Kidney (tissue), 14 donors: ENCODE results near the gene POLR3K. TPM values are rescaled to one million over a fixed set of nuclear protein-coding genes. Genes with fewer than 3 reads are reported as not detected.

Experiments used
- DNase-seq, 5 donors: peaks; one replicate each; pipeline ENCODE4 v3.0.0-alpha.2; 2013 to 2020
- FAIRE-seq: peaks from 2 replicates; lab custom pipeline; 2012; peaks lifted over from hg19 to GRCh38; lab: Jason Lieb, UNC
- H3K27ac ChIP-seq, 2 donors: one replicate each; pipeline ENCODE4 v1.7.0; 2013; ENCODE audit warnings: low read depth in 2 of 2, low read length in 2 of 2, inconsistent platforms in 1 of 2
- H3K27me3 ChIP-seq: one replicate; pipeline ENCODE4 v1.7.1; 2013; ENCODE audit warnings: low read length, inconsistent platforms; ENCODE audit not compliant: control insufficient read depth, insufficient read depth
- H3K36me3 ChIP-seq, 3 donors: one replicate each; pipeline versions ENCODE4 v1.7.0 to v1.7.1; 2013; ENCODE audit warnings: low read length in 3 of 3, control low read depth in 1 of 3, inconsistent platforms in 1 of 3; ENCODE audit not compliant: insufficient read depth in 3 of 3, control insufficient read depth in 2 of 3
- H3K4me1 ChIP-seq, 3 donors: one replicate each; pipeline versions ENCODE4 v1.7.0 to v1.7.1; 2013; ENCODE audit warnings: low read length in 3 of 3, inconsistent platforms in 1 of 3, low read depth in 1 of 3; ENCODE audit not compliant: control insufficient read depth in 2 of 3, insufficient read depth in 2 of 3
- H3K4me3 ChIP-seq, 3 donors: one replicate each; pipeline versions ENCODE4 v1.7.0 to v1.8.1; 2013; ENCODE audit warnings: low read length in 3 of 3, control low read depth in 1 of 3, inconsistent platforms in 1 of 3
- H3K9ac ChIP-seq, 3 donors: one replicate each; pipeline versions ENCODE4 v1.7.0 to v1.7.1; 2013; ENCODE audit warnings: low read length in 3 of 3, control low read depth in 1 of 3, inconsistent platforms in 1 of 3
- H3K9me3 ChIP-seq, 3 donors: one replicate each; pipeline versions ENCODE4 v1.7.0 to v1.7.1; 2013; ENCODE audit warnings: low read length in 3 of 3, control low read depth in 1 of 3, inconsistent platforms in 1 of 3; ENCODE audit not compliant: control insufficient read depth in 2 of 3, insufficient read depth in 1 of 3
- intact Hi-C: fragments of 100-400 bp; cut with DNase I; formaldehyde crosslinking; loops from one replicate; pipeline ENCODE4 v1.11.1; 2022
- polyA plus RNA-seq: library from polyadenylated mRNA; stranded (reverse); fragments of 350-450 nt; fragmentation: Illumina TruSeq; extraction: RNeasy Lipid Tissue Mini Kit (QIAGEN cat#74804); gene quantifications from one replicate; pipeline ENCODE4 v1.2.3, GENCODE V29; 2014; ENCODE audit warnings: low read depth, low replicate concordance; ENCODE audit not compliant: insufficient read depth
- total RNA-seq: library from RNA; stranded (reverse); fragmentation: NEBNext Ultra II Directional; extraction: Animal tissue kit (Norgen Biotek cat#: 25700); gene quantifications from one replicate; pipeline ENCODE4 v1.2.1, GENCODE V29; 2021
- TF ChIP-seq, protein P1 (sequence below): IDR thresholded peaks from 3 replicates; pipeline ENCODE4 v1.5.1; 2012; ENCODE audit warnings: mild to moderate bottlenecking, moderate library complexity, borderline replicate concordance; ENCODE audit not compliant: insufficient read depth; ENCODE audit errors: extremely low read depth
- donor health status: control.
- donor health status: control.
- donor health status: control.
- donor health status: control.
- donor health status: control.
- donor health status: DM: yes; HTN: yes; CAD: no.
- donor health status: Normal renal cell carcinoma (clear cell type).

The POLR3K gene
- total and polyA plus RNA-seq, 2 donors from 2014 or later, result 8.8 to 18.5 TPM

DNA sequence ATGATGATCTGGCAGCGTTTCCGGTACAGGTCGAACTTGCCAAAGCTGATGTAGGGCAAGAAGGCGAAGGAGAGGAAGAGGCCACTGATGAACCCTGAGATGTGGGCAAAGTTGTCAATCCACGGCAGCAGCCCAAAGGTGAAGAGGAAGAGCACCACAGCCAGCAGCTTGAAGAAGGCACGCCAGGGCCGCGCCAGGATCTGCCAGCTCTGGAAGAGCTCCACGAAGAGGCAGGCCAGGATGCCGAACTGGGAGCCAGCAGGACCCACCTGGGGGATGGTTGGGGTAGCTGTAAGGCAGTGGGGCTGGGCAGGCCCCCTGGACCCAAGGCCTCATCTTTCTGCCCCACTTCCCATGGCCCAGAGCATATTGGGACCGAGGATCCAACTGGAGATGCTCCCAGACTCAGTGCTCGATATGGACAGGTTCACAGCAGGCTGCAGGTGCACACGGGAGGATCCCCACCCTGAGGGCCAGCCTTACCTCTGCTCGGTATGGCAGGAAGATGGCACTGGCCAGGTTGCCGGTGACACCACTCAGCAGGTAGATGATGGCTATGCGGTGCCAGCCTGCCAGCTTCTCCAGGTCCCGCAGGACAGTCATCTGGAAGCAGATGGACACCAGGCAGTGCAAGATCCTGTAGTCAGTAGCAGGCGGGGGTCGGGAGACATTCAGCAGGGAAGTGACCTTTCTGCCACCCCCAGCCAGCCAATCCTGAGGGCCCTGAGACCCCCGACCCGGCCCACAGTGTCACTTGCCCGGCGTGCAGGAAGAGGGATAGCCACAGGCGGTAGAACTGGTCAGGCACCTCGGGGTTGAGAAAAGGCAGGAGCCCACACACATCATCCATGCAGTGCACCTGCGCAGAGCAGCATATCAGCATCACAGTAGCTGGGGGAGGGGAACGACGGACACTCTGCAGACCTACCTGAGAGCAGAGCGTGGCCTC lies 5.4 kb upstream of the POLR3K start:
- intact Hi-C loops, result no loop called here
- peaks cover 0 to 2% (median 0%) of the 10 kb centered on the region in 3 donors for H3K4me1 ChIP-seq
- DNase-seq, result peak in 1 of 5 donors; percentile 32
- no peak overlapping the region for H3K27ac ChIP-seq
- peaks cover 0 to 15% (median 13%) of the 10 kb centered on the region in 3 donors for H3K36me3 ChIP-seq
- no peak for FAIRE-seq
- no peaks in the 10 kb centered on the region for H3K9me3 ChIP-seq
- no peak overlapping the region for H3K9ac ChIP-seq
- TF ChIP-seq, protein P1, sequence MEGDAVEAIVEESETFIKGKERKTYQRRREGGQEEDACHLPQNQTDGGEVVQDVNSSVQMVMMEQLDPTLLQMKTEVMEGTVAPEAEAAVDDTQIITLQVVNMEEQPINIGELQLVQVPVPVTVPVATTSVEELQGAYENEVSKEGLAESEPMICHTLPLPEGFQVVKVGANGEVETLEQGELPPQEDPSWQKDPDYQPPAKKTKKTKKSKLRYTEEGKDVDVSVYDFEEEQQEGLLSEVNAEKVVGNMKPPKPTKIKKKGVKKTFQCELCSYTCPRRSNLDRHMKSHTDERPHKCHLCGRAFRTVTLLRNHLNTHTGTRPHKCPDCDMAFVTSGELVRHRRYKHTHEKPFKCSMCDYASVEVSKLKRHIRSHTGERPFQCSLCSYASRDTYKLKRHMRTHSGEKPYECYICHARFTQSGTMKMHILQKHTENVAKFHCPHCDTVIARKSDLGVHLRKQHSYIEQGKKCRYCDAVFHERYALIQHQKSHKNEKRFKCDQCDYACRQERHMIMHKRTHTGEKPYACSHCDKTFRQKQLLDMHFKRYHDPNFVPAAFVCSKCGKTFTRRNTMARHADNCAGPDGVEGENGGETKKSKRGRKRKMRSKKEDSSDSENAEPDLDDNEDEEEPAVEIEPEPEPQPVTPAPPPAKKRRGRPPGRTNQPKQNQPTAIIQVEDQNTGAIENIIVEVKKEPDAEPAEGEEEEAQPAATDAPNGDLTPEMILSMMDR, result no peak
- no peak overlapping the region for H3K4me3 ChIP-seq
- H3K27me3 ChIP-seq, result no peaks in the 10 kb centered on the region

DNA sequence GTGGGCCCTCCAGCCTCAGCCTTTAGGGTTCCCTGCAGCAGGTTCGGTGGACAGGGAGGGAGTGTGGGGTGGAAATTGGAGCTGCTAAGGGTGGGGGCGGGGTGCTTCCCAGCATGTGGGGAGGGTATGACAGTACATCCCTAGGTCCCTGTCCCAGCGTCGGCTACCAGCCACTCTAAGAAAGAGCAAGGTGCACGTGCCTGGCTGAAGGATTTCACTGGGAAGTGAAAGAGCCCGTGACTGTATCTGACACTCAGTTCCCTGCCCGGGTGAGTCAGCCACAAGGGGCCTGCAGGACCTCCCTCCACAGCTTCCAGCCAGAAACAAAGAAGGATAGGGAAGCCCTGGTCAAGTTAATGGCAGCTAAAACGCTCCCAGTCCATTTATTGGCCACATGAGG lies 4.3 kb upstream of the POLR3K start:
- Histone ChIP-seq H3K4me3 (no peak overlapping the region), H3K4me1 (peaks cover 0 to 3% (median 2%) of the 10 kb centered on the region in 3 donors), H3K27me3 (no peaks in the 10 kb centered on the region), H3K9me3 (no peaks in the 10 kb centered on the region), H3K27ac (no peak overlapping the region), H3K36me3 (peaks cover 0 to 15% (median 13%) of the 10 kb centered on the region in 3 donors), H3K9ac (no peak overlapping the region)
- intact Hi-C loops, result no loop called here
- FAIRE-seq (no peak), DNase-seq (peak in 1 of 5 donors; percentile 26)
- TF ChIP-seq, protein P1, result no peak

DNA sequence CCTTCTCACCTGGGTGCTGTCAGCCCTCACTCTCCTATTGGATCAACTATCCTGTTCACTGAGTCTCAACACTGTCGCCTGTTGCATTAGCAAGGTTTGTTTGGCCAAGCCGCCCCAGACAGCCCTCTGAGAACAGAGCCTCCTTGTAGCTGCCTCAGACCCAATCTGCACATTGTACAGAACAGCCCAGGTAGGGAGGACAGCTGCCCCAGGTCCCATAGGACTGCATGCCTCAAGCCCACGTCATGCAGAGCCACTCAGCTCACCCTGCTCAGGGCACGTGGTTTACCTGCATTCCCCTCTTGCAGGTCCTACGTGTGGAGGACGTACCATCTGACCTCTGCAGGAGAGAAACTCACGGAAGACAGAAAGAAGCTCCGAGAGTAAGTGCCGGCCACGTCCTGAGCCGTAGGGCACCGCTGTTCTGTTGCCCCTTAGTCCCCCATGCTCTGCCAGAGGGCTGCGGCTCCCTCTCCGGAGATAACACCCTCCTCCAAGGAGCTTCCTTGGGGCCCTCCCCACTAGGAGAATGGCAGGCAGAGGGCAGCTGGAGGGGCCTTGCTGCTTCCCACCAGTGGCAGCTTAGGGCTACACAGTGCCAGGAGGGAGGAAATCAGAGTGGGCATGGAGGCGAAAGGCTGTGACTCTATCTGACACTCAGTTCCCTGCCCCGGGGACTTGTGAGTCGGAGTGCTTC lies 3.0 kb upstream of the POLR3K start:
- no peaks in the 10 kb centered on the region for H3K9me3 ChIP-seq
- TF ChIP-seq, protein P1, result no peak
- no peaks in the 10 kb centered on the region for H3K27me3 ChIP-seq
- DNase-seq (peak in 1 of 5 donors; percentile 24), FAIRE-seq (no peak)
- peaks cover 0 to 15% (median 13%) of the 10 kb centered on the region in 3 donors for H3K36me3 ChIP-seq
- no peak overlapping the region for H3K9ac ChIP-seq
- H3K4me3 ChIP-seq, result no peak overlapping the region
- no peak overlapping the region for H3K27ac ChIP-seq
- H3K4me1 ChIP-seq, result peaks cover 0 to 3% (median 2%) of the 10 kb centered on the region in 3 donors
- intact Hi-C loops, result no loop called here
